ENCODE measurements around the gene SEMA4B. TPM values are rescaled to one million over a fixed set of nuclear protein-coding genes. Genes with fewer than 3 reads are reported as not detected.
A peak's percentile ranks its signal among the peaks of the same experiment; 100 is the strongest.

SEMA4B gene
- total RNA-seq, 1 experiment from 2014 or later: 38.6 TPM

DNA sequence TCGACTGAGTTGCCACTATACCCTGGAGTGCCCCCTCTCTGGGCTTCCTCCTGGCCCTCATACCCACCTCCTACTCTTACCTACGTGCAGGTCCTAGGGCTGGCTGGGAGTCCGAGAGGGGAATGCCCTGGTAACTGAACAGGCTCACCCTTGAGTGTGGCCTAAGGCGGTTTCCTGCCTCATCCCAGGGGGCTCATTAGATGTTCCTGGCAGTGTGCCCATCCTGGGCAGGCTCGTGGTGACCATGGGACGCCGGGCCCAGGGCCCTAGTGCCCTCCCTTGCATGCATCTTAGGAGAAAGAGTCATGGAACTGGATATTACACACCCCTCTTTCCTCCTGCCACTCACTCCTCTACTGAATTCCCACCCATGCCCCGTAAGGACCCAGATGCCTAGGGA, 2.8 kb downstream of the SEMA4B start:
- Mint-ChIP-seq H3K36me3 (ENCODE audit: insufficient read depth, unreplicated experiment) (peaks cover 37% of the 10 kb centered on the region), H3K4me3 (ENCODE audit: unreplicated experiment) (no peak overlapping the region), H3K9me3 (ENCODE audit: unreplicated experiment) (no peaks in the 10 kb centered on the region), H3K27ac (ENCODE audit: low read depth, unreplicated experiment) (peak overlapping the region; percentile 27), H3K27me3 (ENCODE audit: insufficient read depth, unreplicated experiment) (no peaks in the 10 kb centered on the region), H3K4me1 (ENCODE audit: insufficient read depth, unreplicated experiment) (peaks cover 18% of the 10 kb centered on the region)
- intact Hi-C loops (cut with micrococcal nuclease): no loop called here
- ChIA-PET POLR2A (interaction anchor here (1.2 to 5.5 kb wide), 5 partner anchors 9 to 29 kb away, joined by 5 to 81 read pairs (median 20); partner anchors contain the start of genes CIB1 and GDPGP1), CTCF (interaction anchor here (0.6 to 2.7 kb wide), 8 partner anchors 9 to 61 kb away, joined by 3 to 9 read pairs (median 4); no protein-coding TSS in a partner anchor)
- no TSS peak for BruUV-seq (replicated peaks)
- TF ChIP-seq, protein P1, sequence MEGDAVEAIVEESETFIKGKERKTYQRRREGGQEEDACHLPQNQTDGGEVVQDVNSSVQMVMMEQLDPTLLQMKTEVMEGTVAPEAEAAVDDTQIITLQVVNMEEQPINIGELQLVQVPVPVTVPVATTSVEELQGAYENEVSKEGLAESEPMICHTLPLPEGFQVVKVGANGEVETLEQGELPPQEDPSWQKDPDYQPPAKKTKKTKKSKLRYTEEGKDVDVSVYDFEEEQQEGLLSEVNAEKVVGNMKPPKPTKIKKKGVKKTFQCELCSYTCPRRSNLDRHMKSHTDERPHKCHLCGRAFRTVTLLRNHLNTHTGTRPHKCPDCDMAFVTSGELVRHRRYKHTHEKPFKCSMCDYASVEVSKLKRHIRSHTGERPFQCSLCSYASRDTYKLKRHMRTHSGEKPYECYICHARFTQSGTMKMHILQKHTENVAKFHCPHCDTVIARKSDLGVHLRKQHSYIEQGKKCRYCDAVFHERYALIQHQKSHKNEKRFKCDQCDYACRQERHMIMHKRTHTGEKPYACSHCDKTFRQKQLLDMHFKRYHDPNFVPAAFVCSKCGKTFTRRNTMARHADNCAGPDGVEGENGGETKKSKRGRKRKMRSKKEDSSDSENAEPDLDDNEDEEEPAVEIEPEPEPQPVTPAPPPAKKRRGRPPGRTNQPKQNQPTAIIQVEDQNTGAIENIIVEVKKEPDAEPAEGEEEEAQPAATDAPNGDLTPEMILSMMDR (IDR thresholded peaks at IDR 0.05; ENCODE audit: unreplicated experiment): no peak
- DNase-seq (ENCODE audit: unreplicated experiment): no peak

- no TSS peak for BruUV-seq (replicated peaks)
- no peak overlapping the region for H3K4me3 Mint-ChIP-seq (ENCODE audit: unreplicated experiment)
- CTCF ChIA-PET: interaction anchor here (0.9 to 2.7 kb wide), 6 partner anchors 9 to 62 kb away, joined by 3 to 9 read pairs (median 4); no protein-coding TSS in a partner anchor
Measured at GRCh38 chr15:90205050-90205848, 4.1 kb downstream of the SEMA4B start.

DNA sequence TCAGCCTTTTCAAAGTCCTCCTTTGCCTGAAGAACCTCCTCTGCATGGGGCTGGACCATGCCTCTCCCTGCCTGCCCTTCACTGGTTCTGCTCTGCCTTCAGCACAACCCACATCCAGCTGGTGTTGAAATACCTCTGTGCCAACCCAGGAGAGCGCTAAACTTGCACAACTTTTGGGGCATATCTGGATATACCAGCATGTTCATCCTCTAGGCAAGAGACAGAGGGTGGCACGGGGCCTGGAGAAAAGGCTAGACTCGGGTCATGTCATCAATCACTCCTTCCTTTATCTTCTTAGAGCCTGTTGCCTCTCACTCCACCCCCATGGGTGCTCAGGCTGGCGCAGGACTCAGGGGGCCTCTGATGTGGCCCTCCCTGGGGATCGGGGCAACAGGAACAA, 4.8 kb downstream of the SEMA4B start:
- POLR2A ChIA-PET: interaction anchor here (0.6 to 2.4 kb wide), 3 partner anchors 8 to 23 kb away, joined by 3 to 13 read pairs (median 3); no protein-coding TSS in a partner anchor
- H3K27ac Mint-ChIP-seq (ENCODE audit: low read depth, unreplicated experiment): no peak overlapping the region
- TF ChIP-seq, protein P1 (IDR thresholded peaks at IDR 0.05; ENCODE audit: unreplicated experiment): no peak
- H3K36me3 Mint-ChIP-seq (ENCODE audit: insufficient read depth, unreplicated experiment): peaks cover 46% of the 10 kb centered on the region
- intact Hi-C loops (cut with micrococcal nuclease): no loop called here
- peaks cover 29% of the 10 kb centered on the region for H3K4me1 Mint-ChIP-seq (ENCODE audit: insufficient read depth, unreplicated experiment)
- DNase-seq (ENCODE audit: unreplicated experiment): peak; percentile 58
- no TSS peak for BruUV-seq (replicated peaks)
- no peaks in the 10 kb centered on the region for H3K27me3 Mint-ChIP-seq (ENCODE audit: insufficient read depth, unreplicated experiment)
- CTCF ChIA-PET: interaction anchor here (0.9 to 2.7 kb wide), 6 partner anchors 8 to 40 kb away, joined by 3 to 9 read pairs (median 4); no protein-coding TSS in a partner anchor
- H3K4me3 Mint-ChIP-seq (ENCODE audit: unreplicated experiment): no peak overlapping the region
- H3K9me3 Mint-ChIP-seq (ENCODE audit: unreplicated experiment): no peaks in the 10 kb centered on the region

More at GRCh38 chr15:90205050-90205848, 4.1 kb downstream of the SEMA4B start:
- H3K9me3 Mint-ChIP-seq (ENCODE audit: unreplicated experiment): no peaks in the 10 kb centered on the region
- no peak overlapping the region for H3K27ac Mint-ChIP-seq (ENCODE audit: low read depth, unreplicated experiment)
- DNase-seq (ENCODE audit: unreplicated experiment): no peak
- POLR2A ChIA-PET: interaction anchor here (0.6 to 2.4 kb wide), 5 partner anchors 8 to 28 kb away, joined by 3 to 13 read pairs (median 3); partner anchors contain the start of genes CIB1 and GDPGP1
- TF ChIP-seq, protein P1 (IDR thresholded peaks at IDR 0.05; ENCODE audit: unreplicated experiment): no peak
- no peaks in the 10 kb centered on the region for H3K27me3 Mint-ChIP-seq (ENCODE audit: insufficient read depth, unreplicated experiment)
- H3K4me1 Mint-ChIP-seq (ENCODE audit: insufficient read depth, unreplicated experiment): peaks cover 23% of the 10 kb centered on the region
- peaks cover 46% of the 10 kb centered on the region for H3K36me3 Mint-ChIP-seq (ENCODE audit: insufficient read depth, unreplicated experiment)
- intact Hi-C loops (cut with micrococcal nuclease): no loop called here

DNA sequence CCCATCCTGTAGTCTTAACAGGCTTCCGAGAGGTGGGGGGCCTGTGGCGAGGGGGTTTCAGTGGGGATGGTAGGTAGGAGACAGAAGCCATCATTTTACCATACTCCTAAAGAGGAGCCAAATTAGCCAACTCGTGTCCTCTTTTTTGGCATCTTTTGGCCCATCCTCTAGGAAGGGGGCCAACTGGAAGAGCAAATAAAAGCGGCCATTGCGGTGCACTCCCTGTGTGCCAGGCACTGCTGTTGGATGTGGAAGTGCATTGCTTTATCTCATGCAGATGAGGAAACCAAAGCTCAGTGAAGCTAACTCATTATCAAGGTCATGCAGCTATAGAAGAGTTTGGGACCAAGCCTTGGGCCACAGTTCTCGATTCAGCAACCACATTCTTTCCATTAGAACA, 6.1 kb downstream of the SEMA4B start:
- intact Hi-C loops (cut with micrococcal nuclease): no loop called here
- Mint-ChIP-seq H3K27ac (ENCODE audit: low read depth, unreplicated experiment) (no peak overlapping the region), H3K27me3 (ENCODE audit: insufficient read depth, unreplicated experiment) (no peaks in the 10 kb centered on the region), H3K4me3 (ENCODE audit: unreplicated experiment) (no peak overlapping the region), H3K9me3 (ENCODE audit: unreplicated experiment) (no peaks in the 10 kb centered on the region), H3K4me1 (ENCODE audit: insufficient read depth, unreplicated experiment) (peaks cover 39% of the 10 kb centered on the region), H3K36me3 (ENCODE audit: insufficient read depth, unreplicated experiment) (peaks cover 42% of the 10 kb centered on the region)
- no TSS peak for BruUV-seq (replicated peaks)
- TF ChIP-seq, protein P1 (IDR thresholded peaks at IDR 0.05; ENCODE audit: unreplicated experiment): no peak
- CTCF ChIA-PET: interaction anchor here (1.2 to 1.4 kb wide), 2 partner anchors 64 to 86 kb away, joined by 3 to 4 read pairs; no protein-coding TSS in a partner anchor
- DNase-seq (ENCODE audit: unreplicated experiment): no peak
- POLR2A ChIA-PET: interaction anchor here (0.6 to 1.7 kb wide), 2 partner anchors 17 to 59 kb away, joined by 3 to 7 read pairs; no protein-coding TSS in a partner anchor

All from MCF 10A (cell line).